Gastrocnemius medialis (tissue), 4 donors: Measurements from ENCODE around the gene TBCD.

Source experiments
- POLR2A ChIP-seq, 2 donors: fragments of 450-650 bp; IDR thresholded peaks; one replicate each; pipeline ENCODE4 v1.6.1; 2017; ENCODE audit warnings: antibody characterized with exemption in 2 of 2, mild to moderate bottlenecking in 2 of 2, moderate library complexity in 2 of 2
- TF ChIP-seq, protein P1 (sequence below), 5 experiments: fragments of 450-650 bp in 3 of 5; fragments of 200-600 bp in 2 of 5; sonication (generic) in 2 of 5; IDR thresholded peaks in 4 of 5; conservative IDR thresholded peaks in 1 of 5; 1 replicate in 4 of 5; 2 replicates in 1 of 5; pipeline ENCODE4 v1.5.1; 2016 to 2019; ENCODE audit warnings: antibody characterized with exemption in 5 of 5, mild to moderate bottlenecking in 3 of 5, moderate library complexity in 3 of 5

DNA sequence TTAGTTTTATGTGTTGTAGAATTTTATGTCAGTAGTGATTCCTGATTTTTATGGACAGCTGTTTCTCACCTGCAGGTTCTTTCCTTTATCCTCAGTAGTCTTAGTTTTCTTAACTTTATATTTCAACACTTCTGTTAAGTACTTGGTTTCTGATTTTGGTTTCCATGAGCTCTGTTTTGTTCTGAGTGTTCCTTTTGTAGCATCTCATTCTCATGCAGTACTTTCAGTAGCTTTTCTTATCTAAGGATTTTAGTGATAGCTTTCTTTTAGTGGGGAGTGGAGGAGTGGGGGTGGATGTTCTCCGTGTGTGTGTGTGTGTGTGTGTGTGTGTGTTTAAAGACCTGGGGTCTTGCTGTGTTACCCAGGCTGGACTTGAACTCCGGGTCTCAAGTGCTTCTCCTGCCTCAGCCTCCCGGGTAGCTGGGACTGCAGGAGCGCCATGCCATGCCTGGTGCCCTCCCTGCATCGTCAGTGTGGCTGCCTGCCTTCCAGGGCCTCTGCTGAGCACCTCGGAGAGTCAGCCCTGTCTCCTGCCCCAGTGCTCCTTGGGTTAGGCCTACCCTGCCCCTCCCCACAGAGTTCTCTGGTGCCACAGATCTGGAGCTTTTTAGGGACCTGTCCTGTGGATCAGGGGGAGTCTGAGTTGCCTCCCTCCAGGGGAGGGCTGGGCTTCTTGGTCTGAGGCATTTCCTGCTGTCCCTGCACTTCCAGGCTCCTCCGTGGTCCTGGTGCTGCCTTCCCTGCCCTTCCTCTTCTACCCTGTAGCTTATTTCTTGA, 92.2 kb downstream of the TBCD start:
- TF ChIP-seq, protein P1, sequence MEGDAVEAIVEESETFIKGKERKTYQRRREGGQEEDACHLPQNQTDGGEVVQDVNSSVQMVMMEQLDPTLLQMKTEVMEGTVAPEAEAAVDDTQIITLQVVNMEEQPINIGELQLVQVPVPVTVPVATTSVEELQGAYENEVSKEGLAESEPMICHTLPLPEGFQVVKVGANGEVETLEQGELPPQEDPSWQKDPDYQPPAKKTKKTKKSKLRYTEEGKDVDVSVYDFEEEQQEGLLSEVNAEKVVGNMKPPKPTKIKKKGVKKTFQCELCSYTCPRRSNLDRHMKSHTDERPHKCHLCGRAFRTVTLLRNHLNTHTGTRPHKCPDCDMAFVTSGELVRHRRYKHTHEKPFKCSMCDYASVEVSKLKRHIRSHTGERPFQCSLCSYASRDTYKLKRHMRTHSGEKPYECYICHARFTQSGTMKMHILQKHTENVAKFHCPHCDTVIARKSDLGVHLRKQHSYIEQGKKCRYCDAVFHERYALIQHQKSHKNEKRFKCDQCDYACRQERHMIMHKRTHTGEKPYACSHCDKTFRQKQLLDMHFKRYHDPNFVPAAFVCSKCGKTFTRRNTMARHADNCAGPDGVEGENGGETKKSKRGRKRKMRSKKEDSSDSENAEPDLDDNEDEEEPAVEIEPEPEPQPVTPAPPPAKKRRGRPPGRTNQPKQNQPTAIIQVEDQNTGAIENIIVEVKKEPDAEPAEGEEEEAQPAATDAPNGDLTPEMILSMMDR (IDR thresholded peaks at IDR 0.05 in 4 of 5, conservative IDR thresholded peaks at IDR 0.05 in 1 of 5) = no peak
- no peak for TF ChIP-seq POLR2A (IDR thresholded peaks at IDR 0.05)
